ENCODE results near the gene CAMK1D.

DNA sequence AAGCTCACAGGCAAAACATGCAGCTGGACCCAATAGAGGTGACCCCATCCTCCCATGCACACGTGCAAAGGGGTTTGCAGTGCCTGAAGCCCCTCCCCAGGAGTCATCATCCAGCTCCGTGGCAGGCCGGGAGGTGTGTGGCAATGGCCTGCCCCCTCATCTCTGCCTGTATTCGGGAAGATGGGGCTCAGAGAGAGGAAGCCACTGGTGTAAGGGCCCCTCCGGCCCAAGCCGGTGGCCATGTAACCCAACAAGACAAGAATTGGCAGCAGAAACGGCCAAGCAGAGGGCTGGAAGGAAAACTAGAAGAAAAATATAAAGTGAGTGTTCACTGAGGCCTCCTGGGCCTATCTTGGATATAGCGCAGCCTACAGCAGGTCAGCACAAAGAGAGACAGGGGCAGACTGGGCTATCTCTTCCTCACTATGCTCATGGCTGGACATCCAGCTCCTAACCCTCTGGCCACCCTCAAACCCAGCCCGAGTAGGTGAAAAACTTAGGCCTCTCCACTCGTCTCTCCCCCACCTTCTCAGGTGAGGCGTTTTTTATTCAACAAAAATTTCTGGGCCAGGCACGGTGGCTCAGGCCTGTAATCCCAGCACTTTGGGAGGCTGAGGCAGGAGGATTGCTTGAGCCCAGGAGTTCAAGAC, 494.1 kb downstream of the CAMK1D start:
- TF ChIP-seq, protein P1, sequence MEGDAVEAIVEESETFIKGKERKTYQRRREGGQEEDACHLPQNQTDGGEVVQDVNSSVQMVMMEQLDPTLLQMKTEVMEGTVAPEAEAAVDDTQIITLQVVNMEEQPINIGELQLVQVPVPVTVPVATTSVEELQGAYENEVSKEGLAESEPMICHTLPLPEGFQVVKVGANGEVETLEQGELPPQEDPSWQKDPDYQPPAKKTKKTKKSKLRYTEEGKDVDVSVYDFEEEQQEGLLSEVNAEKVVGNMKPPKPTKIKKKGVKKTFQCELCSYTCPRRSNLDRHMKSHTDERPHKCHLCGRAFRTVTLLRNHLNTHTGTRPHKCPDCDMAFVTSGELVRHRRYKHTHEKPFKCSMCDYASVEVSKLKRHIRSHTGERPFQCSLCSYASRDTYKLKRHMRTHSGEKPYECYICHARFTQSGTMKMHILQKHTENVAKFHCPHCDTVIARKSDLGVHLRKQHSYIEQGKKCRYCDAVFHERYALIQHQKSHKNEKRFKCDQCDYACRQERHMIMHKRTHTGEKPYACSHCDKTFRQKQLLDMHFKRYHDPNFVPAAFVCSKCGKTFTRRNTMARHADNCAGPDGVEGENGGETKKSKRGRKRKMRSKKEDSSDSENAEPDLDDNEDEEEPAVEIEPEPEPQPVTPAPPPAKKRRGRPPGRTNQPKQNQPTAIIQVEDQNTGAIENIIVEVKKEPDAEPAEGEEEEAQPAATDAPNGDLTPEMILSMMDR (IDR thresholded peaks at IDR 0.05), result no peak
- no peak for TF ChIP-seq RAD21 (IDR thresholded peaks at IDR 0.05; ENCODE audit: low read length)

Measured in SK-N-SH (cell line).